Erythroblast (primary cell): ENCODE measurements around the gene RPUSD2.

Experiments
- GATA1 ChIP-seq: IDR thresholded peaks from 2 replicates; pipeline ENCODE4 v1.6.1; 2011; ENCODE audit warnings: low read depth, mild to moderate bottlenecking, control low read depth, low read length, moderate library complexity
- POLR2A ChIP-seq: IDR thresholded peaks from 2 replicates; pipeline ENCODE4 v1.6.1; 2011; ENCODE audit warnings: mild to moderate bottlenecking, low read length

- no peak for TF ChIP-seq POLR2A
- no peak for TF ChIP-seq GATA1
These were observed 6.0 kb downstream of the RPUSD2 start for GRCh38 chr15:40575113-40575512.
